Measurements from ENCODE around the gene TTC34. TPM values are rescaled to one million over a fixed set of nuclear protein-coding genes. Genes with fewer than 3 reads are reported as not detected.

The TTC34 gene
- total RNA-seq, 6 experiments from 2014 or later, result 0.06 to 0.23 (median 0.18) TPM; not detected in 1

DNA sequence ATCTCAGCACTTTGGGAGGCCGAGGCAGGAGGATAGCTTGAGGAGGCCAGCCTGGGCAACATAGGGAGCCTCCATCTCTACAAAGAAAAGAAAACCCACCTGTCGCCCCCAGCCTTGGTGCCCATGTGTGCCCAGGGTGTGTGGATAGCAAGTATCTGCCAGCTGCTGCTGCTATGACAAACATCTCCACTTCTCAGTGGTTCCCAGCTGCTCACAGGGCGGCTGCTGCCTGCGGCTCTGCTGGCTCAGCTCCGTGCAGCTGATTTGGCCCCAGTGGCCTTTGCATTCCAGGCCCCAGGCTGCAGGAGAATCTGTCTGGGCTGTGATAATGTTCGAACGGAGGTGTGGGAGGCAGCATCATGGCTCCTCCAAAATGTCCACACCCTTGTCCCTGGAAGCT, 10.6 kb upstream of the TTC34 start:
- Histone ChIP-seq H3K4me3 (no peak overlapping the region), H3K27ac (no peak overlapping the region), H3K4me1 (no peaks in the 10 kb centered on the region), H3K9me3 (no peaks in the 10 kb centered on the region), H3K36me3 (no peaks in the 10 kb centered on the region), H3K27me3 (no peaks in the 10 kb centered on the region)
- WGBS (ENCODE audit: insufficient coverage, low coverage, low lambda C conversion rate, missing lambda C conversion rate), result 36% methylated on average over 2 of the region's 7 CpGs
- ATAC-seq, result no peak
- TF ChIP-seq, protein P1, sequence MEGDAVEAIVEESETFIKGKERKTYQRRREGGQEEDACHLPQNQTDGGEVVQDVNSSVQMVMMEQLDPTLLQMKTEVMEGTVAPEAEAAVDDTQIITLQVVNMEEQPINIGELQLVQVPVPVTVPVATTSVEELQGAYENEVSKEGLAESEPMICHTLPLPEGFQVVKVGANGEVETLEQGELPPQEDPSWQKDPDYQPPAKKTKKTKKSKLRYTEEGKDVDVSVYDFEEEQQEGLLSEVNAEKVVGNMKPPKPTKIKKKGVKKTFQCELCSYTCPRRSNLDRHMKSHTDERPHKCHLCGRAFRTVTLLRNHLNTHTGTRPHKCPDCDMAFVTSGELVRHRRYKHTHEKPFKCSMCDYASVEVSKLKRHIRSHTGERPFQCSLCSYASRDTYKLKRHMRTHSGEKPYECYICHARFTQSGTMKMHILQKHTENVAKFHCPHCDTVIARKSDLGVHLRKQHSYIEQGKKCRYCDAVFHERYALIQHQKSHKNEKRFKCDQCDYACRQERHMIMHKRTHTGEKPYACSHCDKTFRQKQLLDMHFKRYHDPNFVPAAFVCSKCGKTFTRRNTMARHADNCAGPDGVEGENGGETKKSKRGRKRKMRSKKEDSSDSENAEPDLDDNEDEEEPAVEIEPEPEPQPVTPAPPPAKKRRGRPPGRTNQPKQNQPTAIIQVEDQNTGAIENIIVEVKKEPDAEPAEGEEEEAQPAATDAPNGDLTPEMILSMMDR (IDR thresholded peaks at IDR 0.05), result no peak
- TF ChIP-seq POLR2A (IDR thresholded peaks at IDR 0.05), result no peak
- no peak for DNase-seq
- intact Hi-C loops (cut with DNase I), result no loop called here

DNA sequence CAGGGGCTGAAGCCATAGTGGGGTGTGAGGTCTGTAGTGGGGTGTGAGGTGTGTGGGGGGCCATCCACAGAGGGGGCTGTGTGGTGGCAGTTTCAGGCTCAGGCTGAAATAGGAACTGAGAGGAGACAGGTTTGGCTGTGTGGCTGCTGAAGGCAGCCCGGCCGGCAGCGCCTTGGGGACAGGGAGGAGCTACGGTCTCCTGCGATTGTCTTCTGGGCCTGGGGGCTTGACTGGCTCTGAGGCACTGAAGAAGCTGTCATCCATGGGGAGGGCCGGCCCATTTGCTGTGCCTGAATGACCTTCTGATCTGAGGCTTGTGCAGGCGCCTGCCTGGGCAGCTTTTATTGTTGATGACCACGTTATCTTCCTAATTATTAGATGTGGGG, 10.0 kb upstream of the TTC34 start:
- Histone ChIP-seq H3K27me3 (no peaks in the 10 kb centered on the region), H3K36me3 (no peaks in the 10 kb centered on the region), H3K4me1 (no peaks in the 10 kb centered on the region), H3K27ac (no peak overlapping the region), H3K9me3 (no peaks in the 10 kb centered on the region), H3K4me3 (no peak overlapping the region)
- ATAC-seq (no peak), DNase-seq (no peak)
- TF ChIP-seq, protein P1 (IDR thresholded peaks at IDR 0.05), result no peak
- TF ChIP-seq POLR2A (IDR thresholded peaks at IDR 0.05), result no peak
- WGBS (ENCODE audit: insufficient coverage, low coverage, low lambda C conversion rate, missing lambda C conversion rate), result 82% methylated on average over 4 of the region's 8 CpGs
- intact Hi-C loops (cut with DNase I), result no loop called here

DNA sequence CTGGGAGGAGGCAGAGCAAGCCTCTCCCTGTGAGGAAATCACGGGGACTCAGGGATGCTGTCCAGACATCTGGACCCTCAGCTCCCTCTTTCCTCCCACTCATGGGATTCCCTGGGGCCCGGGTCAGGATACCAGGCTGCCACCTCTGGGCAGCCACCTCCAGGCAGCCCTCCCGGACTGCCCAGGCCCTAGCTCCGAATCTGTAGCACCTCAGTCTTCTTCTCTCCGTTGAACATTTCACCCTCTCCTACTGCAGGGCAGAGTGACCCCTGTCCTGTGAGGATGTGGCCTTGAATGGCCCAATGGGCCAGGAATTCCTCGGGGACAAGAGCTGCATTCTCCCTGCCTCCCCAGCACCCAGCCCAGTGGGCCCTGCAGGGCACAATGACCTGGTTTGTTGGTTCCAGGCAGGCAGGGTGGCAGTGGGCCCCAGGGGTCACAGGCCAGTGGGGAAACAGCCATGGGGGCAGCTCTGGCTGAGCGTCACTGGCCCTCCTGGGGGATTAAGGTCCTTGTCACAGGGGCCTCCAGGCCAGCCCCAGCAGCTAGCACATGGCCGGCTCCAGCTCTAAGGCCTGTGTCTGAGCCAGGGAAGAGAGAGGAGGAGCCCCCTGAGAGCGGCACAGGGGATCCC, 9.5 kb upstream of the TTC34 start:
- H3K27ac ChIP-seq, result no peak overlapping the region
- ATAC-seq (no peak), DNase-seq (no peak)
- H3K9me3 ChIP-seq, result no peaks in the 10 kb centered on the region
- H3K36me3 ChIP-seq, result no peaks in the 10 kb centered on the region
- H3K4me3 ChIP-seq, result no peak overlapping the region
- intact Hi-C loops (cut with DNase I), result no loop called here
- WGBS (ENCODE audit: insufficient coverage, low coverage, low lambda C conversion rate, missing lambda C conversion rate), result 45% methylated on average over 5 of the region's 9 CpGs
- H3K27me3 ChIP-seq, result no peaks in the 10 kb centered on the region
- TF ChIP-seq, protein P1 (IDR thresholded peaks at IDR 0.05), result no peak
- TF ChIP-seq POLR2A (IDR thresholded peaks at IDR 0.05), result no peak
- H3K4me1 ChIP-seq, result no peaks in the 10 kb centered on the region

DNA sequence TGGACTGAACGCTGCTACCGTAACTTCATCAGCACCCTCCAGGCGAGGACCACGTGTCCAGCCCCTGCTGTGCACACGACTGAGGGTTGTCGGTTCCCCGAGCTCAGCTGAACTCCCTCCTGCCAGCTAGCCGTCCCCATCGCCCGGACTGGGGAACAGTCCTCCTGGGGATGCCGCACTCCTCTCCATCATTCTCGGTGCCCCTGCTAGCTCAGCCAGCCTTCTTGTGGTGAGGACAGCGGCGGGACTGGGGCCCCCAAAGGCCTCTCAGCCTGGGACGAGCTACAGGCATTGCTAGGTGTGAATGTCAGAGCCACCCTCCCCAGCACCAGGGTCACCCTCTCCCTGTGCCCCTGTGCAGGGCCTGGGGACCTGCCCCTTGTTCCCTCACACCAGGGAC, 8.8 kb upstream of the TTC34 start:
- Histone ChIP-seq H3K4me3 (no peak overlapping the region), H3K4me1 (no peaks in the 10 kb centered on the region), H3K9me3 (no peaks in the 10 kb centered on the region), H3K36me3 (no peaks in the 10 kb centered on the region), H3K27ac (no peak overlapping the region), H3K27me3 (no peaks in the 10 kb centered on the region)
- TF ChIP-seq, protein P1 (IDR thresholded peaks at IDR 0.05), result no peak
- no peak for TF ChIP-seq POLR2A (IDR thresholded peaks at IDR 0.05)
- no peak for DNase-seq
- WGBS (ENCODE audit: insufficient coverage, low coverage, low lambda C conversion rate, missing lambda C conversion rate), result 63% methylated on average over 2 of the region's 15 CpGs
- intact Hi-C loops (cut with DNase I), result no loop called here
- no peak for ATAC-seq

DNA sequence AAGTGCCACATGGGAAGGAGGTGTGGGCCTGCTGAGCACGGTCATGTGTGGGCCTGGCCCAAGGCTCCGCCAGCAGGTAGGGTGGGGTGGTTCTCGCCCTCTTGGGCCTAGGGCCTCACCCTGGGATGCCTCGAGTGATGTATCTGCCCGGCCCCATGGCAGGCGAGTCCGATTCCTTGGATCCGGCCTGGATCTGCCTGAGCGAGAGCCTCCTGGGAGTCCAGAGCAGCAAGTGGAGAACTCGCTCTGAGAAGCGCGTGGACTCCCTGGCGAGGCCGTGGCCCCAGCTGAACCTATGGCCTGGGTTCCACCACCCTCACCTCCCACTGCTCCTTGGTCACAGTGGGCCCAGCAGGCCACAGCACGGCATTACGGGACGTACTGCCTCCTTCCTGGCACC, 8.2 kb upstream of the TTC34 start:
- ATAC-seq, result no peak
- intact Hi-C loops (cut with DNase I), result no loop called here
- no CpG with 5 or more reads among the region's 17 CpGs for WGBS (ENCODE audit: insufficient coverage, low coverage, low lambda C conversion rate, missing lambda C conversion rate)
- Histone ChIP-seq H3K4me1 (no peaks in the 10 kb centered on the region), H3K4me3 (no peak overlapping the region), H3K27ac (no peak overlapping the region), H3K27me3 (no peaks in the 10 kb centered on the region), H3K9me3 (no peaks in the 10 kb centered on the region), H3K36me3 (no peaks in the 10 kb centered on the region)
- no peak for TF ChIP-seq POLR2A (IDR thresholded peaks at IDR 0.05)
- TF ChIP-seq, protein P1 (IDR thresholded peaks at IDR 0.05), result no peak
- DNase-seq, result no peak
